ENCODE measurements around the gene AGBL4.
A peak's percentile ranks its signal among the peaks of the same experiment; 100 is the strongest.

Gene AGBL4

DNA sequence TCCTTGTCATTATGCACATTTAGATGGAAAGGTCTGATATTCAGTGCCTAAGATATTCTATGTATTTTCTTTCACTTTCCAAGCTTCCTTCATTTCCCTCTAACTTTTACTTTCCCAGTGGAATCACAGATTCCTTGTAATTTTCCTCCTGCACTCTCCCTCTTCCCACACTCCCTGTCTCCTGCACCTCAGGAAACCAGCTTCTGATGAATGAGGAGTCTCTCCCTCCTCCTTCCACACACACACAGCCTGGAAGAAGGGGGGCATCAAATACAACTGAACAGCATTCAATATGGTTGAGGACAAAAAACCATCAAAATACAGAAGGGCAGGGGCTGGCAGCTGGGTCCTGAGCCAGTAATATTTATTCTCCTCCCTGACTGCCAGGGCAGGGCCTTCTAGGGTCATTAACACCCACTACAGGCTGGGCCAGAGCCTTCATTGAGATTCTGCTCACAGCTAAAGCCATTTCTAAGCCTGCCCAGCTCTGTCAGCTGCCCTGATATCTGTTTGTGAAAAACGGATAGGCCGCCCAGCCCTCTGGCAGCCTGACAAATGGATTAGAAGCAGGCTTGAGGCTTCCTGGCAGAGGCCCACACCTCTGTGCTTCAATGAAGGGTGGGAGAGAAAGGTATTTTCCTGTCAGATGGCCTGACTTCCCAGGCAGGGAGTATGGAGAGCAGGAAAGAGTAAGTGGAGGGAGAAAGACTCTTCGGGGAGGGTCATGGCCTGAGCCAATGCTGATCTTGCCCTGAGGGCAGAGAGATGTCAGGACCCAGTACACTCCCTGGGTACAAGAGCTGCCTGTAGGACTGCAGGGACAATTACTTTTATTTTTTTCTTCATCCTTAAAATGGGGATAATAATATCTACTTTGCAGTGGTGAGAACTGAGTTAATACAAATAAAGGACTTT is 1412.9 kb downstream of the AGBL4 start:
- peak; percentile 94 for DNase-seq

DNA sequence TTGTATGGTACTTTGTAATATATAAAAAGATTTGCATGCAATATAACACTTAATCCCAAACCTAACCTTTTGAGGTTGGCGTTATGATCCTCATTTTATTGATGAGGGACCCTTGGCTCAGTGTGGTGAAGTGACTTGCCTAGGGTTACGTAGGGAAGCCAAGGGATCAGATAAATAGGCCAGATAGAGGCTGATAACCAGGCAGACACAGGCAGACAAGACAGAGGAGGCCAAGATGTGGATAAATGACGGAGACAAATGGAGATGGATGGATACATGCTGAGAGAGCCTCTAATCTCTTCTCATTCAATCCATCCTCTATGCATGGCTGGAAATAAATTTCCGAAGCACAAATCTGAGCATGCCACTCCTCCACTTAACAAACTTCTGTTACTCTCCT is 1414.9 kb downstream of the AGBL4 start:
- no peak for DNase-seq

DNA sequence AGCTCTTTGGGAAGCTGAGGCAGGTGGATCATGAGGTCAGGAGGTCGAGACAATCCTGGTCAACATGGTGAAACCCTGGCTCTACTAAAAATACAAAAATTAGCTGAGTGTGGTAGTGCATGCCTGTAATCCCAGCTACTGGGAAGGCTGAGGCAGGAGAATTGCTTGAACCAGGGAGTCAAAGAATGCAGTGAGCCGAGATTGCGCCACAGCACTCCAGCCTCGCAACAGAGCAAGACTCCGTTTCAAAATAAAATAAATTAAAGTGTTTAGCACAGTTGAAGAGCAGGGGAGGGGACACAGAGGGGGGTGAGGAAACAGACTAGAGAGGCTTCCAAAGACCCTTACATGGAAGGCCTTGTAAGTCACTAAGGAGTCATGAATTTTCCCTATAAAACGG is 1420.5 kb downstream of the AGBL4 start:
- DNase-seq = no peak

DNA sequence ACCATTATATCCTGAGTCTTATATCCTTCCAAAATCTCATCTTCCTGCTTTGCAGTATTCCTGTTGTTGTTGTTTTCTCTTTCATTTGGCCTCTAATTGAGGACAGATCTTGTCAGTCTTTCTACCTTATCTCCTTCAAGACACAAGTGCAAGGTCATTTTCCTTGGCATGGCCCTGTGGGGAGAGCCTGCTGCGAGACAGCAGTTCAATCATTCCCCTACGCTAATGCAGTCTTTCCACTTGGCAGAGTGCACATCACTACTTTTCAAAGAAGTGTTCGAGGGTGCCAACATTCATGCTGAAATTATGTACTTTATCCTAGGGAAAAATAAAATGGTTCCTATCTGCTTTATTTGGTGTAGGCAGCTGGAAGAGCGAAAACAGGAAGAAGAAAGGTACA is 1421.4 kb downstream of the AGBL4 start:
- DNase-seq = no peak

DNA sequence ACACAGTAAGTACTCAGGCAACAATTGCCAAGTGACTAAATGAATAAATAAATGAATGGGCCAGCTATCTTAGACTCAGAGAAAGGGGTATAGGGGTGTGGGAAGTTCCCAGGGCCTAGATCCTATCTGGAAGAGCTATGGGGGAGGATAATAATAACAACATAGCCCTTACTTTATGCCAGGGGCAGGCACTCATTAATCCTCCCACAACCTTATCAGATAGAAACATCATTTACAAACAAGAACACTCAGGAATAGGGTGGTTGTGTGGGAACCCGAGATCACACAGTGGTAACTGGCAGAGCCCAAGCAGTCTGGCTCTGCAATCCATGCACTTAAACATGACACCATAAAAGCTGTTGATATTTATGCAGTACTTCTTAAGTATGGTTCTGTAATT is 1423.6 kb downstream of the AGBL4 start:
- DNase-seq = no peak

DNA sequence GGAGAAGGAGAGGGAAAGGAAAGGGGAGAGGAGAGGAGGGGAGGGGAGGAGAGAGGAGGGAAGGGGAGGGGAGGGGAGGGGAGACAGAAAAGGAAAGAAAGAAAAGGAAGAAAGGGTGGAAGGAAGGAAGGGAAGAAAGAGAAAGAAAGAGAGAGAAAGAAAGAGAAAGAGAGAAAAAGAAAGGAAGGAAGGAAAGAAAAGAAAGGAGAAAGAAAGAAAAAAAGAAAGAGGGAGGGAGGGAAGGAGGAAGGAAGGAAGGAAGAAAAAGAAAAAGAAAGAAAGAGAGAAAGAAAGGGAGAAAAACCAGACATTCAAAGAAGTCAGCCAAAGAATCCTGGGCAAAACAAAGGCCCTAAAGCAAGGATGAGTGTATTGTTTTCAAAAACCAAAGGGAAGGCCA is 1426.1 kb downstream of the AGBL4 start:
- DNase-seq = no peak

DNA sequence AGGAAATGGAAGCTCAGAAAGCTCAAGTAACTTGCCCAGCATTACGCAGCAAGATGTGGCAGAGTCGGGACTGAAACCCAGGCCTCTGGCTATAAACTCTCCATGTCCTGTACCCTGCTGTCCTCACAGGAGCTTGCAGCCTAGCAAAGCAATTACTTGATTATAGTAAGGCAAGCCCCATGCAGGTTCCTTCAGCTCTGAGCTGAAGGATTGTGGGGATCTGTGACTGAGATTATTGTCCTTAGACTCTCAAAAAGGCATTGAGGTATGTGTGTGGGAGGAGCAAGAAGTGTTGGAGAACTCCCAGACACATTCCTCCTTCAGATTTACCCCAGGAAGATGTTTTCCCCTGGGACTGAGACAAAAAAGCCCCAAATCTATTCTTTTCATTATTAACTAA is 1427.7 kb downstream of the AGBL4 start:
- no peak for DNase-seq

DNA sequence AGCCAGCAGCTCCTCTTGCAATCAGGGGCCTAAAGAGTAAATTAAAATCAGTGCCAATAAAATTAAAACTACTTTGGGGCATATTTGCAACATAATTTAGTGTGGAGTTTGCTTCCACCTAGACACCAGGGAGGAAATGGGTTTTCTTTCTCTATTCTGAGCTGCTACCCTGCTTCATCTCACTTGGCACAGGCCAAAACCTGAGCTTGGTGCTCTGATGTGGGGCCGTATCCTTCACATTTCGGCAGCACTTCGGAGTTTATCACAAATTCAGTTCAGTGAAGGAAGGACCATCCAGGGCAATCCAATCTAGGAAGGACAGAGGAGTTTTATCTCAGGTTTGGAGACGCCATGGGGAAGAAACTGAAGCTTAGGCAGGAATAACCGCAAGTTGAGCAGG is 1428.1 kb downstream of the AGBL4 start:
- DNase-seq = no peak

DNA sequence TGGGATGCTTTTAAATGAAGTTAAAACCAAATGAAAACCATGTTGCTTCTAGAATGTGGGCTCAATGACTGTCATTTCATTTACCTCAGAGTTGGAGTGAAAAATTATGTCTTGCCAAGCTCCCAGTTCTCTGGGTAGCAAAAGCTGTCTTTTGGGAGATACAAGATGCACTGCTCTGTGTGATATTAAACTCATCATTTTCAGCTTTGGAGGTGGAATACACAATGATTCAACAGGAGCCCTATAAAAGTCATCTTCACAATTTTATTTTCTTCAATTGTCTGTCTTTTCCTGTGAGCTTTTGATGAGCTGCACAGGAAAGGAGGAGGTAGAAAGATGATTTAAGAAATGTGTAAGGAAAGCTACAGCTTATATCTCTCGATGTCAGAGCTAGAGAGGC is 1431.4 kb downstream of the AGBL4 start:
- DNase-seq = no peak

DNA sequence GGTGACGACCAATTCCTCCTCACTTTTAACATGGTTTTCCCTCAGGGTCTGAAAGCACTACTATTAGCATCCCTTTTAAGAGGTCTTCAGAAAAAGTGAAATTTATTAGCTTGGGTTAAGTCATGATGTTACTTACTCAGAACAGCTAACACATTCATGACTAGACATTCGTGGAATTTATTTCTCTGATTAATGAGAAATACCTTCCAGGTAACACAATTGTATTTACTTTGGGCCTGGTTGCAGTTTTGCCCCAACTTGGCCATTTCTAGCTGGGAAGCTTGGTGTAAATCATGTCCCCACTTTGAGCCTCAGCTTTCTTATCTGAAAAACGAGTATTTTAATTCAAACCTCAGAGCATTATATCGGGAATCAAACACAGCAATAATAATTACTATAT is 1432.6 kb downstream of the AGBL4 start:
- no peak for DNase-seq

DNA sequence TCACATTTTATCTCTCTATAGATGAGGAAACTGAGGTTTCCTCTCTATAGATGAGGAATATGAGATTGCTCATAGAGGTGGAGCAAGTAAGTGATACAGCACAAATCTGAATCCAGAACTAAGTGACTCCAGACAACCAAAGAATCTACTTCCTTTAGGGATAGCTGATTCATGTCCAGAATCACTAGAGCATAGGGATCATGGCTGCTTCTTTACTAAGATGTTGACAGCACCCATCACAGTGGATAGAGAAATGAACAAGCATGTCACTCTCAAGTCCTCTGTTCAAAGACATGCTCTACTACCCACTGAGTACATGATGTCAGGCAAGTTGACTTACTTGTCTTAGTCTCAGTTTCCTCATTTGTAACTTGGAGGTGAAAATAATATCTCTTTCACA is 1435.7 kb downstream of the AGBL4 start:
- no peak for DNase-seq

DNA sequence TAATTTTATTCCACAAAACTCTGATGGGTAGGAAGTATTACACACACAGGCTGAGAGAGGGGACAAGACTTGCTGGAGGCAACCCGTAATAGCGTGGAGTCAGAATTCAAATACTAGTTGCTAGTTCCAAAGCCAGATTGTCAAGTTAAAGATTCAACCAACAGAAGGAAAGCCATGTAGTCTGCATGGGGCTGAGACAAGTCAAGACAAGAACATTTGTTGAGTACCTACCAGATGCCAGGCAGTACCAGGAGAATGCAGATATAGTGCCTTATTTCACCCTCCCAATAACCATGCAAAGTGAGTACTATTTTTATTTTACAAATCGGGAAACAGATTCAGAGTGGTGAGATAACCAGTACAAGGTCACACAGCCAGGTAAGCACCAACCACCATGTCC is 1441.3 kb downstream of the AGBL4 start:
- DNase-seq = no peak

DNA sequence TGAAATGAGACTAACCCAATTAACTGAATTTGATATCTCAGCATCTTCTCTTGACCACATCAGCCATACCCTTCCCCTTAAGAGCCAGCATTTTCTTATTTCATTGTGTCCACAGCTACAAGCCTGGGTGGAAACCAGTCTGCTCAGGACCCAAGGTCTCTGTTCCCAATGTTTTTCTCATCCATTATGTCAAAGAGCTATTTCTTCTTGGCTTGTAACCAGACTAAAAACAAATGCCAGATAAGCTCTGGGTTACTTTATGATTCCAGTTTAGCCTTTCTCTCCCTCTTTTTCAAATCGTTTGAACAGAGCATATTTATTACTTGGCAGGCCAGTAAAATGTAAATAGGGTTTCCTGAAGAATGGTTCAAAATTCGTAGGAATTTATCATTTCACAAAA is 1442.5 kb downstream of the AGBL4 start:
- DNase-seq = no peak

DNA sequence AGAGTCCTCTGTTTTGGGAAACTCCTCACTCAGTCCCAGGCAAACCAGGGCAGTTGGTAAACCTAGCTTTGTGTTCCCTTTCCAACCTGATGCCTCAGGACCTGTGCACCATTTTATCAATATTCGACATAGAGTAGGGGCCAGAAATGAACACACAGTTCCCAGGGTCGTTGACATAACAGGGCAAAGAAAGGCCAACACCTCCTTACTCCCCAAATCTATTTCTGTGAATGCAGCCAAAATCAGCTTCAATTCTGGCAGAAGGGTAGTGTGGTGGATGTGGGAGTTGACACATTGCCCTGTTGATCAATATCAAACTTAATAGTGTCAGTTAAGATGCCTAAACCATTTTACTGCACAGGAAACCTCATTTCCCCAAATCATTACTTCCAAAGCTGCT is 1447.2 kb downstream of the AGBL4 start:
- DNase-seq = no peak

DNA sequence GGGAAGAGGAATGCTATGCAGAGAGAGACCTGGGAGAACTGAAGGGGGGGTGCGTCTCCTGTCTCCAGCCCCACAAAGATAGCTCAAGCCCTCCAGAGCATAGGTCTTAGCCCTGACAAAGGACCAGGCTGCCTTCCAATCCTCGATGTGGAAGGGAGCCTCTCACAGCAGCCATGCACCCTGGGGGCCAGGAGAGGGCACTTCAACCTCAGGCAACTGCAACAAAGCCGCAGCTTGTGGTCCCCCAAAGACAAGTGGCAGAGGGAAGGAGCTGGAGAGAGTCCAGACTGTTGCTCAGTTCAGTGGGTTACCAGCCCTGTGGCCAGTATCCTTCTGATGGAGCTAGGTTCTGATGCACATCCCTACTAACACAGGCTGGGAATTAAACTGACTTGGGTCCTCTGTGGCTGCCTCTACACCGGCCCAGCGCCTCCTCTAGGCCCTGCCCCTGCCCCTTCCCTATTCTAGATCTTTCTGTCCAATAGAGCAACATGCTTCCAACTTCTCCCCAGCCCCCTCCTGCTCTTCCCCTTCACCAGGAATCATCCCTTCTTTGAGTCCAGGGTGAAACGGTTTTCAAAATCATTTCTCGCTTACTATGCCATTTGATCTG is 1451.0 kb downstream of the AGBL4 start:
- peak; percentile 69 for DNase-seq

DNA sequence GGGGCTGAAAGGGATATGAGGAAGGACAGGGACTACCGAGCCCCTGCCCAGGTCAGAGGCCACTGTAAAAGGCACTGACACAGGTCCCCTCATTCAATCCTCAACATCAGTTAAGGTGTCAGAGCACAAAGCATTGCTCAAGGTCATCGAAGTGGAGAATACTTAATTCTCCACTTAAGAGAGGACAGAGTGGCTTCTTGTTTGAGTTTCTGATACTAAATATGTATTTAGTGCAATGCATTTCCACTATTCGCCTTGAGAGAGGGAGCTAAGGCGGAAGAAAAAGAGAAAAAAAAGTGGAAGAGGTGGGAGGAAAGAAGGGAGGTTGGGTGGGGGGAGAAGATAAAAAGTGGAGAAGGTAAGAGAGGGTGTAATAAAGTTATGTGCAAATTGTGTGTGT is 1451.6 kb downstream of the AGBL4 start:
- no peak for DNase-seq

DNA sequence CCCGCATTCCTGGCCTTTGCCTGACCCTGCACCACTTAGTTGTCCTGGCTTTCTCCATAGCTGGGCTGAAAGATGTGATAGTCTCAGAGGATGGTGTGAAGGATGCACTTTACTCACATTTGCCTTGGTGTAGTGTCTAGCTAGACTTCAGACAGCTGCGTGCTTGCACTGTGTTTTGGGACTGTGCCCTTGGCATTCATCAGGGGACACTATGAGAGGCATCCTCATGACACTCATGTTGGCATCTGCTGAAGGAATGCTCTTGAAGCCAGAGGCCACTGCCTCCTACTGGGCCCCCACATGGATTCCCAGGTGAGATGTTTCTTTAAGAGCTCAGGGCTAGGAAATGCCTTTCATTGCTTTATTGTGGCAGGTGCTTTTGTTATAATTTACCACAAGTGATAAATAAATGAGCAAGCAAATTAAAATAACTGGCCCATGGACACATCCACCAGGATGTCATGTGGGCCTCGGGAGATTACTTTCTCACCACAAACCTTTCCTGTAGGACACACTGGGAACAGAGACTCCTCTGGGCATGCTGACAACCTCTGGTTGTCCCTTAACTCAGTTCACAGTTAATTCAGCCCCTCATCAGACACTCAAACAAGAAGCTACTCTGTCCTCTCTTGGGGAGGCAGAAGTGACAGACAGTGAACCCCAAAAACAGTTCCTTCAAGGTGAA is 1452.3 kb downstream of the AGBL4 start:
- DNase-seq = no peak

DNA sequence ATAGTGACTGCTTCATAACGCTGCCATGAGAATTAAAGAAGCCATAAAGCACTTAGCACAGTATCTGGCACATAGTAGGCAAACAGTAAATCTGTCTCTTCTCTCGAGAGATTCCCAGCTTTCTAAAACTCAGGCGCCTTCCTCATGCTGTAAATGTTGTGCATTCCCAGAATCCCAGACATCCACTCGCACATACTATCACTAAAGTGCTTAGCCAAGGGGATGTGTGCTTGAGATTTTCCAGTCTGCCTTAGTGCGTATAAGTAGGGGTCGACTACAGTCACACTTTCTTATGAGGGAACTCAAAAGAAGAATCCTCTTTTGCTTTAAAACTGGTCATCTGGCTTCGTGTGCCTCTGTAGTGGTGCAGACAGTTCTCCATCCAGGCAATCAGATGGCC is 1453.2 kb downstream of the AGBL4 start:
- no peak for DNase-seq

DNA sequence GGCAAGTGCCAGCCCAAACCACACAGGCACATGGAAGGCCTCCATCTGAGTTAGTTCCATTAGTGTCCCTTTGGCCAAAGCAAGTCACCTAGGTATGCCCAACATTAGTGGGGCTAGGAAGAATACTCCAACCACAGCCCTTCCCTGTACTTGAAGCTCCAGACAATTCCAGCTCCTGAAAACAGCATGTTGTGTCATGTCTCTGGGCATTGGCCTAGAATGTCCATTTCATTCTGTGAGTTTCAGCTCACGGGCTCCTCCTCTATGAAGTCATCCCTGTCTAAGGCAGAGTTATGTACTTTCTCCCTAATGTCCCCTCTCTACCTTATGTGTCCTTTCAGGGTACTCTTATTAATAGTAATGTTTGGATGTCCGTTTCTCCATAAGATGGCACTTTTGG is 1455.3 kb downstream of the AGBL4 start:
- no peak for DNase-seq

DNA sequence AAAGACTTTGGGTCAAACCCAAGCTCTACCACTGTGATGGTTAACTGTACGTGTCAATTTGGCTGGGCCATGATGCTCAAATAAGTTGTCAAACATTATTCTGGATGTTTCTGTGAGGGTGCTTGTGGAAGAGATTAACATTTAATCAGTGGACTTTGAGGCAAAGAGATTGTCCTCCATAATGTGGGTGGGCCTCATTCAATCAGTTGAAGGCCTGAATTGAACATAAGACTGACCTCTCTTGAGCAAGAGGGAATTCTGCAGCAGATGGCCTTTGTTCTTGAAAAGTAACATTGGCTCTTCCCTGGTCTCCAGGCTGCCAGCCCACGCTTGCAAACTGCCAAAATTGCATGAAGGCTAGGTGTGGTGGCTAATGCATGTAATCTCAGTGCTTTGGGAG is 1457.3 kb downstream of the AGBL4 start:
- no peak for DNase-seq

DNA sequence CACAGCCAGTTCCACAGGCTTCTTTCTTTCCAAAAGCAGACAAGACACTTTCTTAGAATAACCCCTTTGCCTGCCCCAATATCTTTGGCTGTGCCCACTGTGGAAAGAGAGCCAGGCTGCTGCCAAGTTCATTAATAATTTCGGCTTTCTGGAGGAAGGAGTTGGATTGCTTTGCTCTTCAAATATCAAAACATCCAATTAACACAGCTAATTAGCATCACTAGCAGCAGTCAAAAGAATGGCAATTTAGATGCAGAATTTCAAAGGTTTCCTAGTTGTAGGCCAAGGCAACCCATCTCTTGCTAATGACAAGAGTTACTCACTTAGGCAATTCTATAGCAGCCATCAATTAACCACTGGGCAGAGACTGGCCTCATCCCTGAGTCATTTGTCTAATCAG is 1460.7 kb downstream of the AGBL4 start:
- no peak for DNase-seq

DNA sequence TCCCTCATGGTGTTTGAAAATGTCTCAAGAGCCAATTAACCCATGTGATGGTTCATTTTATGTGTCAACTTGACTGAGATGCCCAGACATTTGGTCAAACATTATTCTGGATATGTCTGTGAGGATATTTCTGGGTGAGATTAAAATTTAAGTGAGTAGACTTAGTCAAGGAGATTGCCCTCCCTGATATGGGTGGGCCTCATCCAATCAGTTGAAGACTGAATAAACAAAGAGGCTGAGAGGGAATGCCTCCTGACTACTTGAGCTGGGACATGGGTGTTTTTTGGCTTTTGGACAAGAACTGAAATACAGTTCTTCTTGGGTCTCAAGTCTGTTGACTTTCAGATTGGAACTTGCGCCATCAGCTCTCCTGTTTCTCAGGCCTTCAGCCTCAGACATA is 1462.3 kb downstream of the AGBL4 start:
- DNase-seq = no peak

DNA sequence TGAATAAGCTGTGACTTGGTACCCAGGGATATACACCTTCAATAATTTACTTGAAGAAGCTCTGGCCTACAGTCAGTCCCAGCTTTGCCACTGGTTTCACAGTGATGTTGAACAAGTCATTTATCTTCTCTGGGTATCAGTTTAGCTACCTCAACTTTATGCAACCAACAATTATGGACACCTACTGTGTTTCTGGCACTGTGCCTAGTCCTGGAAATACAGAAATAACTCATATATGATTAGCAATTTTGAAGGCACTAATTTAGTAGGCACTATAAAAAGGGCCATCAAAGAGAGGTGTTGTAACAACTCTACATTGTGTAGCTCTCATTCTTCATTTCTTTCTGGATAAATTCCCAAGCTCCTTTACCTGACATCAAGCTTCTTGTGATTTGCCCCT is 1463.2 kb downstream of the AGBL4 start:
- no peak for DNase-seq

DNA sequence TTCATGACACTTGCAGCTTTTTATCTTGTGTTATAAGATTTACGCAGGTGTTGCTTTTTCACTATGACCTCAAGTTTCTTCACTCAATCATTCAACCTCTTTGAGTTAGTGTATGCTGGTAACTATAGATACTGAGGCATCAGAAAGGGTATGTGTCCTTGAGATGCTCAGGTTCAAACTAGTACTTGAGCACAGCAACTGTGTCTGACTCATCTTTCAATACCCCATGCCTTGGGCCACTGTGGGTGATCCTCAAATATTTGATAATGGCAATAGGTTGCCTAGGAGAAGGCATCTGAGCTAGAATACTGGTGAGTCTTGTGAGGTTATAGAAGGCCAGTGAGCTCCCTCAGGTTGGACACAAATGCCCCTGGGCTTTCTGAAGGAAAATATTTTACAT is 1463.6 kb downstream of the AGBL4 start:
- DNase-seq = no peak
